Measurements from ENCODE around the gene AQP1.

DNA sequence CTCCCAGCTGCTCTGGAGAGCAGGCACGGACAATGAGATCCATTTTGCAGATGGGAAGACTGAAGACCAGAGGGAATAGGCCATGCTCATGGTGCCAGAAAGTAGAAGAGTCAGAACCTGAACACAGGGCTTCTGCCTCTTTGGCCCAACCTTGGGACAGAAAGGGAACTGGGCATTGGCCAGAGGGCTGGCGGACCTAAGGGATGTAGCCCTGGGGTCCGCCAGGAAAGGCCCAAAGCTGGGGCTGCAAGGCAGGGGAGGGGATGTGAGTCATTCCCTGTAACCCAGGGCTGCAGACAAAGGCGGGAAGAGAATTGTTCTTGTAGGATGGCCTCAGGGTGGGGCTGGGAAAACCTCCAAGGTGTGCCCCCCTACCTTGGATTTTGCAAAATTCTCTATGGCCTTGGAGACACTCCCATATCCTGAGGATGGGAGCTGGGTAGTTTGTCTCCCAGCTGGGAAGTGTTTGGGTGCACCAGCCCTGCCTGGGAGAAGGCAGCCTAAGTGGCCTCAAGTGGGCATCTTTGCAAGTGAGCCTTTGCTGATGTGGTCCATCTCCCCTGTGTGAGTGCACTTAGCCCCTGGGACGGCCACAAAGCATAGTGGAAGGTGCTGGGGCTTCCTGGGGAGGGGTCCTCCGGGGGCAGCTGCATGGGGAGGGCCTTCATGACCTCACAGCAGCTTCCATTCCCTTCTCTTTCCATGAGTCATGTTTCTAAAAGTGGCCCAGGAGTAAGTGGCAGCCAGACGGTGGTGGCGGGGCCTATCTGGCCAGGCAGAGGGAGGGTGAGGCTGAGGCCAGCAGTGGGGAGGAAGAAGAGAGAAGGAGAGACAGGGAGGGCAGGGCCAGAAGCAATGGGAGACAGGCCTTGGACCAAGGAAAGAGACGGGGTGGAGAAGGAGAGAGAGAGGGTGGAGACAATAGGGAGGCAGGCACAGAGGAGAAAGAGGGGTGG lies 9.2 kb downstream of the AQP1 start:
- no peak for TF ChIP-seq MAX (IDR thresholded peaks at IDR 0.05)
- no peak for TF ChIP-seq SIRT6 (IDR thresholded peaks at IDR 0.05; ENCODE audit: low read length)
- TF ChIP-seq EP300 (IDR thresholded peaks at IDR 0.05; ENCODE audit: borderline replicate concordance in 1 of 2, low read depth in 2 of 2, low read length in 2 of 2): no peak
- TF ChIP-seq GABPA (IDR thresholded peaks at IDR 0.05; ENCODE audit: borderline replicate concordance, insufficient read depth, low read length): no peak
- TF ChIP-seq POLR2AphosphoS5 (IDR thresholded peaks at IDR 0.05; ENCODE audit: low read depth, low read length): no peak
